CD4-positive, alpha-beta memory T cell (primary cell): ENCODE measurements around the gene EWSR1. TPM values are rescaled to one million over a fixed set of nuclear protein-coding genes. Genes with fewer than 3 reads are reported as not detected.
"Not testable (repeated sequence)": the region's sequence is repeated elsewhere in the genome, so short reads cannot be mapped to it uniquely, and the experiment has no call there.

ENCODE experiments used
- CTCF ChIA-PET: fragments of 350-600 bp; sonication (Branson Sonifier 250); formaldehyde crosslinking; loops from one replicate; lab custom pipeline; 2021; ENCODE audit warnings: inconsistent platforms; ENCODE audit not compliant: partially characterized antibody; lab: Charles Lee
- POLR2A ChIA-PET: fragments of 350-600 bp; sonication (Branson Sonifier 250); formaldehyde crosslinking; loops from one replicate; lab custom pipeline; 2021; ENCODE audit not compliant: partially characterized antibody; lab: Charles Lee
- DNase-seq, 5 donors: peaks; one replicate each; pipeline versions ENCODE4 v3.0.0 to v3.0.0-alpha.2; 2020 to 2022; ENCODE audit warnings: mixed read lengths in 1 of 5
- H3K27ac ChIP-seq: one replicate; pipeline ENCODE4 v1.7.0; 2013; ENCODE audit warnings: low read depth, low read length
- H3K27me3 ChIP-seq: 2 replicates; pipeline ENCODE4 v1.7.0; 2013; ENCODE audit warnings: mild to moderate bottlenecking, low read length, moderate library complexity; ENCODE audit not compliant: insufficient read depth
- H3K36me3 ChIP-seq: 2 replicates; pipeline ENCODE4 v1.7.0; 2013; ENCODE audit warnings: mild to moderate bottlenecking, low read length, moderate library complexity; ENCODE audit not compliant: insufficient read depth
- H3K4me1 ChIP-seq: 2 replicates; pipeline ENCODE4 v1.7.0; 2013; ENCODE audit warnings: mild to moderate bottlenecking, low read length, moderate library complexity; ENCODE audit not compliant: insufficient read depth
- H3K4me3 ChIP-seq, 2 donors: one replicate each; pipeline ENCODE4 v1.7.0; 2013; ENCODE audit warnings: low read length in 2 of 2, mild to moderate bottlenecking in 1 of 2
- H3K9me3 ChIP-seq, 2 donors: one replicate each; pipeline ENCODE4 v1.7.0; 2013; ENCODE audit warnings: low read length in 2 of 2, control low read depth in 1 of 2; ENCODE audit not compliant: control insufficient read depth in 1 of 2
- H3K27ac Mint-ChIP-seq, 7 donors: one replicate each; pipeline ENCODE4 v1.8.0; 2020 to 2021; ENCODE audit warnings: mixed read lengths in 7 of 7, mild to moderate bottlenecking in 6 of 7, inconsistent platforms in 3 of 7, moderate library complexity in 3 of 7
- H3K27me3 Mint-ChIP-seq, 2 donors: one replicate each; pipeline ENCODE4 v1.8.0; 2020 to 2021; ENCODE audit warnings: mixed read lengths in 2 of 2
- H3K36me3 Mint-ChIP-seq, 2 donors: one replicate each; pipeline ENCODE4 v1.8.0; 2020 to 2021; ENCODE audit warnings: mixed read lengths in 2 of 2, inconsistent platforms in 1 of 2, mild to moderate bottlenecking in 1 of 2
- H3K4me1 Mint-ChIP-seq, 4 donors: one replicate each; pipeline ENCODE4 v1.8.0; 2020 to 2021; ENCODE audit warnings: mixed read lengths in 4 of 4, mild to moderate bottlenecking in 1 of 4
- H3K4me3 Mint-ChIP-seq, 8 donors: one replicate each; pipeline ENCODE4 v1.8.0; 2020 to 2021; ENCODE audit warnings: mixed read lengths in 8 of 8, mild to moderate bottlenecking in 7 of 8, moderate library complexity in 6 of 8, inconsistent platforms in 3 of 8
- H3K9me3 Mint-ChIP-seq, 8 donors: one replicate each; pipeline ENCODE4 v1.8.0; 2020 to 2021; ENCODE audit warnings: mixed read lengths in 8 of 8, mild to moderate bottlenecking in 5 of 8, inconsistent platforms in 3 of 8, moderate library complexity in 1 of 8
- intact Hi-C: fragments of 100-400 bp; cut with micrococcal nuclease; formaldehyde crosslinking; loops from one replicate; pipeline ENCODE4 v1.15.1; 2023
- polyA plus RNA-seq, 2 donors: library from polyadenylated mRNA; unstranded; fragments of 300-500 nt; fragmentation: Illumina TruSeq; gene quantifications; one replicate each; pipeline ENCODE4 v1.2.3, GENCODE V29; 2021
- total RNA-seq, 2 experiments: library from RNA; stranded (reverse); gene quantifications; one replicate each; pipeline ENCODE4 v1.2.3, GENCODE V29; 2021

EWSR1 gene
- total and polyA plus RNA-seq, 4 experiments from 2014 or later: 192 to 250 (median 228) TPM

GRCh38 chr22:29225422-29226090, 42.5 kb upstream of the EWSR1 start:
- intact Hi-C loops: no loop called here
- Mint-ChIP-seq H3K36me3 (no peaks in the 10 kb centered on the region), H3K4me3 (no peak overlapping the region), H3K27ac (no peak overlapping the region), H3K27me3 (no peaks in the 10 kb centered on the region), H3K9me3 (no peaks in the 10 kb centered on the region), H3K4me1 (no peaks in the 10 kb centered on the region)
- H3K36me3 ChIP-seq: no peaks in the 10 kb centered on the region
- ChIA-PET POLR2A (no interaction called here), CTCF (no interaction called here)
- DNase-seq: no peak
- no peak overlapping the region for H3K4me3 ChIP-seq
- no peaks in the 10 kb centered on the region for H3K27me3 ChIP-seq
- H3K9me3 ChIP-seq: no peaks in the 10 kb centered on the region
- H3K27ac ChIP-seq: no peak overlapping the region
- H3K4me1 ChIP-seq: no peaks in the 10 kb centered on the region

GRCh38 chr22:29226351-29226981, 41.6 kb upstream of the EWSR1 start:
- no peaks in the 10 kb centered on the region for H3K9me3 Mint-ChIP-seq
- ChIA-PET POLR2A (no interaction called here), CTCF (no interaction called here)
- intact Hi-C loops: no loop called here
- no peaks in the 10 kb centered on the region for H3K4me1 Mint-ChIP-seq
- Histone ChIP-seq H3K27ac (no peak overlapping the region), H3K4me1 (no peaks in the 10 kb centered on the region), H3K36me3 (no peaks in the 10 kb centered on the region), H3K27me3 (no peaks in the 10 kb centered on the region), H3K4me3 (no peak overlapping the region), H3K9me3 (no peaks in the 10 kb centered on the region)
- DNase-seq: no peak
- H3K4me3 Mint-ChIP-seq: no peak overlapping the region
- no peak overlapping the region for H3K27ac Mint-ChIP-seq
- no peaks in the 10 kb centered on the region for H3K27me3 Mint-ChIP-seq
- H3K36me3 Mint-ChIP-seq: no peaks in the 10 kb centered on the region

GRCh38 chr22:29230972-29231875, 36.8 kb upstream of the EWSR1 start:
- H3K4me3 Mint-ChIP-seq: no peak overlapping the region
- H3K27ac ChIP-seq: no peak overlapping the region
- no peak overlapping the region for H3K27ac Mint-ChIP-seq
- no peaks in the 10 kb centered on the region for H3K36me3 Mint-ChIP-seq
- no peaks in the 10 kb centered on the region for H3K27me3 ChIP-seq
- H3K4me1 Mint-ChIP-seq: no peaks in the 10 kb centered on the region
- no peak overlapping the region for H3K4me3 ChIP-seq
- peaks cover 0 to 2% of the 10 kb centered on the region in 2 donors for H3K27me3 Mint-ChIP-seq
- peaks cover 0 to 5% (median 0%) of the 10 kb centered on the region in 8 donors for H3K9me3 Mint-ChIP-seq
- no peak for DNase-seq
- no peaks in the 10 kb centered on the region for H3K4me1 ChIP-seq
- POLR2A ChIA-PET: no interaction called here
- H3K9me3 ChIP-seq: no peaks in the 10 kb centered on the region
- intact Hi-C loops: no loop called here
- no peaks in the 10 kb centered on the region for H3K36me3 ChIP-seq
- CTCF ChIA-PET: interaction anchor here (2.2 kb wide), 1 partner anchor 14 kb away, joined by 9 read pairs; no protein-coding TSS in a partner anchor

GRCh38 chr22:29231971-29232959, 35.8 kb upstream of the EWSR1 start:
- H3K9me3 ChIP-seq: no peaks in the 10 kb centered on the region
- Mint-ChIP-seq H3K9me3 (peaks cover 0 to 5% (median 0%) of the 10 kb centered on the region in 8 donors), H3K27me3 (peaks cover 0 to 2% of the 10 kb centered on the region in 2 donors), H3K4me3 (no peak overlapping the region), H3K4me1 (no peaks in the 10 kb centered on the region), H3K36me3 (no peaks in the 10 kb centered on the region), H3K27ac (no peak overlapping the region)
- intact Hi-C loops: no loop called here
- ChIA-PET CTCF (no interaction called here), POLR2A (no interaction called here)
- H3K27ac ChIP-seq: no peak overlapping the region
- H3K4me3 ChIP-seq: no peak overlapping the region
- no peak for DNase-seq
- no peaks in the 10 kb centered on the region for H3K4me1 ChIP-seq
- H3K27me3 ChIP-seq: no peaks in the 10 kb centered on the region
- no peaks in the 10 kb centered on the region for H3K36me3 ChIP-seq

- no peak overlapping the region for H3K27ac Mint-ChIP-seq
- POLR2A ChIA-PET: no interaction called here
Observed at GRCh38 chr22:29233277-29233877, 34.7 kb upstream of the EWSR1 start.

GRCh38 chr22:29240481-29240880, 27.6 kb upstream of the EWSR1 start:
- H3K36me3 Mint-ChIP-seq, H3K27me3 ChIP-seq, H3K27ac ChIP-seq, H3K4me1 ChIP-seq, H3K36me3 ChIP-seq, H3K4me3 Mint-ChIP-seq, POLR2A ChIA-PET, H3K9me3 ChIP-seq, H3K4me1 Mint-ChIP-seq, H3K4me3 ChIP-seq, DNase-seq, H3K27ac Mint-ChIP-seq: not testable (repeated sequence)
- CTCF ChIA-PET: interaction anchor here (1.3 kb wide), 1 partner anchor 7 kb away, joined by 3 read pairs; no protein-coding TSS in a partner anchor
- intact Hi-C loops: loop anchor here (10.0 kb wide), 1 partner anchor 1216 kb away; no protein-coding TSS in a partner anchor
- Mint-ChIP-seq H3K27me3 (peaks cover 10 to 17% of the 10 kb centered on the region in 2 donors), H3K9me3 (peaks cover 0 to 41% (median 27%) of the 10 kb centered on the region in 8 donors)

More at GRCh38 chr22:29233277-29233877, 34.7 kb upstream of the EWSR1 start:
- H3K4me3 ChIP-seq: no peak overlapping the region
- no peaks in the 10 kb centered on the region for H3K36me3 ChIP-seq
- no peaks in the 10 kb centered on the region for H3K27me3 ChIP-seq
- Mint-ChIP-seq H3K4me3 (no peak overlapping the region), H3K4me1 (no peaks in the 10 kb centered on the region), H3K9me3 (peaks cover 0 to 5% (median 0%) of the 10 kb centered on the region in 8 donors), H3K36me3 (no peaks in the 10 kb centered on the region), H3K27me3 (peaks cover 0 to 3% of the 10 kb centered on the region in 2 donors)
- H3K27ac ChIP-seq: no peak overlapping the region
- DNase-seq: no peak
- CTCF ChIA-PET: interaction anchor here (4.6 kb wide), 1 partner anchor 12 kb away, joined by 17 read pairs; no protein-coding TSS in a partner anchor
- no peaks in the 10 kb centered on the region for H3K9me3 ChIP-seq
- no peaks in the 10 kb centered on the region for H3K4me1 ChIP-seq
- intact Hi-C loops: no loop called here
